GM21390 (cell line): ENCODE measurements around the gene BCR.

Experiments
- ATAC-seq: cut with Tn5 transposase; IDR thresholded peaks from one replicate; pipeline ENCODE4 v1.9.1; 2021; ENCODE audit not compliant: unreplicated experiment

BCR gene

GRCh38 chr22:23242473-23243001 is 62.2 kb downstream of the BCR start:
- ATAC-seq, result no peak

GRCh38 chr22:23243006-23243573 is 62.8 kb downstream of the BCR start:
- no peak for ATAC-seq

GRCh38 chr22:23243859-23244689 is 63.8 kb downstream of the BCR start:
- no peak for ATAC-seq

GRCh38 chr22:23244690-23245044 is 64.4 kb downstream of the BCR start:
- ATAC-seq, result no peak

- no peak for ATAC-seq
Measured at GRCh38 chr22:23245045-23245798, 64.9 kb downstream of the BCR start.

GRCh38 chr22:23245799-23246136 is 65.5 kb downstream of the BCR start:
- ATAC-seq, result no peak

- ATAC-seq, result no peak
Measured at GRCh38 chr22:23246982-23247766, 66.9 kb downstream of the BCR start.

GRCh38 chr22:23248583-23248982 is 68.3 kb downstream of the BCR start:
- no peak for ATAC-seq

GRCh38 chr22:23250056-23250784 is 69.9 kb downstream of the BCR start:
- no peak for ATAC-seq

GRCh38 chr22:23250785-23251363 is 70.6 kb downstream of the BCR start:
- no peak for ATAC-seq

- no peak for ATAC-seq
Measured at GRCh38 chr22:23251445-23252093, 71.3 kb downstream of the BCR start.

- no peak for ATAC-seq
Measured at GRCh38 chr22:23253475-23254055, 73.3 kb downstream of the BCR start.

- ATAC-seq, result no peak
Measured at GRCh38 chr22:23255506-23256170, 75.3 kb downstream of the BCR start.

GRCh38 chr22:23256171-23256932 is 76.0 kb downstream of the BCR start:
- no peak for ATAC-seq

GRCh38 chr22:23256986-23257888 is 76.9 kb downstream of the BCR start:
- ATAC-seq, result no peak

- ATAC-seq, result no peak
Measured at GRCh38 chr22:23257889-23258825, 77.8 kb downstream of the BCR start.
